GM21576 (cell line): Measurements from ENCODE around the gene CUL9.

ENCODE experiments used
- ATAC-seq: cut with Tn5 transposase; IDR thresholded peaks from one replicate; pipeline ENCODE4 v1.9.1; 2021; ENCODE audit warnings: mild to moderate bottlenecking, moderate library complexity; ENCODE audit not compliant: unreplicated experiment

Gene CUL9

DNA sequence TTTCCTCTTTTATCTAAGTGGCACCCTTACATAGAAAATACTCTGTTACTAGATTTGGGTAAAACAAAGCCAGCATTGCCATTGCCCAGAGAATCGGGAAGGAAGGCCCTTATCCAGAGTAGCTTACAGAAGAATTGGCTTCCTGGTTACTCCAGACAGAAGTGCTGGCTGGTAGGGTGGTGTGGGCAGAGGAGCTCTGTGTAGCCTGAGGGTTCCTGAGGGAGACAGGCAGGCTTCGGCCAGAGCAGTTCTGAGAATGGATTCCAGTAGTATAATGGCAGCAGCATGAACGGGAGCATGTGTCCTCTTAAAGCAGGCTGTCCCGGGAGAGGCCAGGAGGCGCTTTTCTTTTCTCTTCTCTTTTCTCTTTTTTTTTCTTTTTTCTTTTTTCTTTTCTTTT lies 11.9 kb downstream of the CUL9 start:
- no peak for ATAC-seq

- no peak for ATAC-seq
Measured at GRCh38 chr6:43196337-43196736, 14.3 kb downstream of the CUL9 start.

- no peak for ATAC-seq
Measured at GRCh38 chr6:43199912-43200311, 17.9 kb downstream of the CUL9 start.

DNA sequence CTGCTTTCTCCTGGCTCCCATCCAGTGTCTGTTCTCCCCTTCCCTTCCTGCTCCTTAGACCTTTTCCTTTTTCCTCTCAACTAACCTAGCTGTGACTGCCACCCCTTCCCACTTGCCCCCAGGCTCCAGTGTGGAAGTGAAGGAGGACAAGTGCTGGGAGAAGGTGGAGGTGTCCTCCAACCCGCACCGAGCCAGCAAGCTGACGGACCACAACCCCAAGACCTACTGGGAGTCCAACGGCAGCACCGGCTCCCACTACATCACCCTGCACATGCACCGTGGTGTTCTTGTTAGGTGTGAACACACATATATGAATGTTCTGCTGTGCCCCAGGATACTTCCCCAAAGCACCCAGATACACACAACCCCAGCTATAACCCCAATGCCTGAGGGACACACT lies 18.5 kb downstream of the CUL9 start:
- ATAC-seq: no peak

DNA sequence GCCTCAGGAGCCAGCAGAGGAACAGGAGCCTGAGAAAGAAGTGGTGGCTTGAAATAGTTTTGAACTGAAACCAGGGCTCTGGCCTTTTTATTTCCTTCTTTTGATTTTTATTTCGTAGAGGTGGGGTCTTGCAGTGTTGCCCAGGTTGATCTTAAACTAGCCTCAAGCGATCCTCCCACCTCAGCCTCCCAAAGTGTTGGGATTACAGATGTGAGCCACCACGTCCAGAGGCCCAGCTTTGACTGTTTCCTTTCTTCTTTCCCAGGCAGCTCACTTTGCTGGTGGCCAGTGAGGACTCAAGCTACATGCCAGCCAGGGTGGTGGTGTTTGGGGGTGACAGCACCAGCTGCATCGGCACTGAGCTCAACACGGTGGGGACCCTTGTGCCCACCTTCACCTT lies 20.5 kb downstream of the CUL9 start:
- ATAC-seq: no peak

DNA sequence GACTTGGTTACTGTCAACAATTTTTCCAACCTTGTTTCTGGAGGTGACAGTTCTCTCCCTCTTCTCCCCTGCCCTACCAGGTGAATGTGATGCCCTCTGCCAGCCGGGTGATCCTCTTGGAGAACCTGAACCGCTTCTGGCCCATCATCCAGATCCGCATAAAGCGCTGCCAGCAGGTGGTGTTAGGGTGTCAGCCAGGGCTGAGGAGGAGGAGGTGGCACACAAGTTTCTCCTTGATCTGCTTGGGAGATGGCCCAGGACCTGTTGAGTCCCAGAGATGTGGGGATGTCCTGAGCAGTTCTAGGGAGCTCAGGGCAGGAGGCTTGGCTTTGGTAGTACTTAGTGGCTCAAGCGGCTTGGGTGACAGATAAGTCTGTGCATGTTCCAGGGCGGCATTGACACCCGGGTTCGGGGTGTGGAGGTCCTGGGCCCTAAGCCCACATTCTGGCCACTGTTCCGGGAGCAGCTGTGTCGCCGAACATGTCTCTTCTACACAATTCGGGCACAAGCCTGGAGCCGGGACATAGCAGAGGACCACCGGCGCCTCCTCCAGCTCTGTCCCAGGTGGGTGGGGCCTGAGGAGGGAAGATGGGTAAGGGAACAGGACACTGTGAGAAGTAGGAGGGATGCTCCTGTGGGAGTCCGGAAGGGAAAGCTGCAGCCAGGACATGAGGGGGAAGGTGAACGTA lies 21.2 kb downstream of the CUL9 start:
- ATAC-seq: no peak

- no peak for ATAC-seq
Measured at GRCh38 chr6:43203718-43204095, 21.7 kb downstream of the CUL9 start.

- ATAC-seq: no peak
Measured at GRCh38 chr6:43204271-43205105, 22.5 kb downstream of the CUL9 start.

DNA sequence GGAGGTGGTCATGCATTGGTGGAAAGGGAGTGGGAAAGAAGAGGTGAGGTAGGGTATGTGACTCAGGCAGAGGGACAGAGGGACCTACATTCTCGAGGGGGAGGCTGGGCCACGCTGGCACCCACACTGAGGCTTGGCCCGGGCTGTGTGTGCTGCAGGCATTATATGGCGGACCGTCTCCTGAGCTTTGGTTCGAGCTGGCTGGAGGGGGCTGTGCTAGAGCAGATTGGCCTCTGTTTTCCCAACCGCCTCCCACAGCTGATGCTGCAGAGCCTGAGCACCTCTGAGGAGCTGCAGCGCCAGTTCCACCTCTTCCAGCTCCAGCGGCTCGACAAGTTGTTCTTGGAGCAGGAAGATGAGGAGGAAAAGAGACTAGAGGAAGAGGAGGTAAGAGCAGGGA lies 23.9 kb downstream of the CUL9 start:
- no peak for ATAC-seq

- no peak for ATAC-seq
Measured at GRCh38 chr6:43207286-43207685, 25.3 kb downstream of the CUL9 start.

DNA sequence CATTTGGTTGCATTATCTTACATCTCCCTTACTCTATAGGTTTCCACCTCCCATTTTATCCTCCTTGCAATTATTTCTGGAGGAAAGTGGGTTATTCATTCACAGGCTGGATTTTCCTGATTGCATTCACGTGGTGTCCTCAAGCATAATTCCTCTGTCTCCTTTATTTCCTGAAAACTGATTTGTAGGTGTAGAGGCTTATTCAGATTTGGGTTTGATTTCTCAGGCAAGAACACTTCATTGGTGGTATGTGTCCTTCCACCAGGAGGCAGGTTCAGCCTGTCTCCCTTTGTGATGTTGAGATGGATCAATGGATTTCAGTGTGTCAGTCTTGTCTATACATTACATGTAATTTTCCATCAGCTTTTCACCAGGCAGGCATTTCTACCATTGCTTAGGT lies 30.0 kb downstream of the CUL9 start:
- ATAC-seq: no peak

- ATAC-seq: no peak
Measured at GRCh38 chr6:43213431-43213830, 31.4 kb downstream of the CUL9 start.

DNA sequence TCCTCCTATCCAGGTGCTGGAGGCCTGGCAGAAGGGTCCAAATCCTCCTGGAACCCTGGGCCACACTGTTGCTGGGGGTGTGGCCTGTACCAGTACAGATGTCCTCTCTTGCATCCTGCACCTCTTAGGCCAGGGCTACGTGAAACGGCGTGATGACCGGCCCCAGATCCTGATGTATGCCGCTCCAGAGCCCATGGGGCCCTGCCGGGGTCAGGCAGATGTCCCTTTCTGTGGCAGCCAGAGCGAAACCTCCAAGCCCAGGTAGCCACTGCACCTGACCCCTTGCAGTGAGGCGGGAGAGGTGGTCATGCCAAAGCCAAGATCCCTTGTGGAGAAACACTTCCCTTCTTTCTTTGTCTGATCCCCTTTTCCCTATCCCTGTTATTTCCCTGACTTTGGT lies 33.1 kb downstream of the CUL9 start:
- ATAC-seq: no peak

GRCh38 chr6:43216200-43216599 lies 34.2 kb downstream of the CUL9 start:
- ATAC-seq: no peak

DNA sequence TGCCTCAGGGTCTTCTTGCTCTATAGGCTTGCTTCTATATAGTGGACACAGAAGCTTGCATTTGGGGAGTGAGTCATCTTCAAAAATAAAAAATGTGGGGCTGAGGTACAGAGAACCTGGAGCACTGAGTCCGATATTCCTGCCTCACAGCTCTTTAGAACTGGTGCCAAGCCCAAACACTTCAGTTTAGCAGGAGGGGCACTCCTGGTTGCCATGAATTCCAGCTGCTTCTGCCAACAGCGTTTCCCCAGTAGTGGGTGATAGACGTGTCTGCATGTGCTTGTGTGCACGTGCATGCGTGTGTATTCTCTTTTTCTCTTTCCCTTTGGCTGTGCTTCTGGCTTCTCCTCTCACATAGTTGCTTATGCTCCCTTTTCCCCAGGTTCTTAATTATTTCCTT lies 35.4 kb downstream of the CUL9 start:
- no peak for ATAC-seq

GRCh38 chr6:43219119-43219518 lies 37.1 kb downstream of the CUL9 start:
- no peak for ATAC-seq

- no peak for ATAC-seq
Measured at GRCh38 chr6:43219814-43220213, 37.8 kb downstream of the CUL9 start.

DNA sequence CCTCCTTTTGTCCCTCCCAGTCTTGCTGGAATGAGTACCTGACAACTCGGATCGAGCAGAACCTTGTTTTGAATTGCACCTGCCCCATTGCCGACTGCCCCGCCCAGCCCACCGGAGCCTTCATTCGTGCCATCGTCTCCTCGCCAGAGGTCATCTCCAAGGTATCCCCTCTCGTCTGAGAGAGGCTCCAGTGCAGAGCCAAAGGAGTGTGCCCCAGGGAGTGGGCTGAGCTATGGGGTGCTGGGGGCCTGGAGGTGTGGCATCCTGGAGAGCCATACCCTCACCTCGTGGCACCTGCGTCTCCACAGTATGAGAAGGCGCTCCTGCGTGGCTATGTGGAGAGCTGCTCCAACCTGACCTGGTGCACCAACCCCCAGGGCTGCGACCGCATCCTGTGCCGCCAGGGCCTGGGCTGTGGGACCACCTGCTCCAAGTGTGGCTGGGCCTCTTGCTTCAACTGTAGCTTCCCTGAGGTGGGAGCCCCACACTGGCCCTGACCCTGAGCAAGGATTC lies 38.5 kb downstream of the CUL9 start:
- ATAC-seq: no peak

DNA sequence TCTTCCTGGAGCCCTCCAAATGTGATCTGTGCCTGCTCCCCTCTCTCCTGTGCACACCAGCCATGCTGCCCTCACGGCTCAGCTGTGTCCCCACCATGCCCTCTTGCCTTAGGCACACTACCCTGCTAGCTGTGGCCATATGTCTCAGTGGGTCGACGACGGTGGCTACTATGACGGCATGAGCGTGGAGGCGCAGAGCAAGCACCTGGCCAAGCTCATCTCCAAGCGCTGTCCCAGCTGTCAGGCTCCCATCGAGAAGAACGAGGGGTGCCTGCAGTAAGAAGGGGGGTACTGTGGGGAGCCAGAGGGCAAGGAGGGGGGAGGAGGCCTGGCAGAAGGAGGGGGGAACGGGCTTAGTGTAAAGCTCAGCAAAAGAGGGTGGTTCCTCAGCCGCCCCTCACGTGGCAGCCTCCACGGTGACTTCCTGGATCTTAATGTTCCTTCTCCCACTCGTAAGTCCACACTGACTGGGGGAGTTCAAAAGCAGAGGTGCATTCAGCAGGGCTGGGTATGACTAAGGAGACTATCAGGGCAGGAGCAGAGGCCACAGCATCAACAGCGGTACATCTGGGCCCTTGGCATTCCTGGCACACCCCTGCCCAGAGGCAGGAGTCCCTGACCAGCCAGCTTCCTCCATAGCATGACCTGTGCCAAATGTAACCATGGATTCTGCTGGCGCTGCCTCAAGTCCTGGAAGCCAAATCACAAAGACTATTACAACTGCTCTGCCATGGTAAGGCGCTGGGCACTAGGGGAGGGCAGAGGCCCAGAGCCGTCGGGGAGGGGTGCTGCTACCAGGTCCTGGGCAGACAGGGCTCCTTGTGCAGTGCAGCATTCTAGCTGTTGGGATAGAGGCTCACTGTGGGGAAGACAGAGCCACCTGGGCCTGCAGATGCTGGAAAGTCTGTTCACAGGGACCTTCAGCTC lies 39.3 kb downstream of the CUL9 start:
- no peak for ATAC-seq

- ATAC-seq: no peak
Measured at GRCh38 chr6:43222418-43223059, 40.5 kb downstream of the CUL9 start.

GRCh38 chr6:43223175-43223574 lies 41.2 kb downstream of the CUL9 start:
- ATAC-seq: no peak
